ENCODE results near the gene FGD4. TPM values are rescaled to one million over a fixed set of nuclear protein-coding genes. Genes with fewer than 3 reads are reported as not detected.

FGD4 gene
- total RNA-seq, 5 donors from 2014 or later (not counting 1 experiment from before 2014, with no cell fraction given): 0.18 to 0.79 (median 0.47) TPM

GRCh38 chr12:32587581-32588495 lies 188.5 kb downstream of the FGD4 start:
- Mint-ChIP-seq H3K36me3 (no peaks in the 10 kb centered on the region), H3K27ac (peak overlapping the region in 1 of 2 donors; percentile 56), H3K9me3 (peaks cover 0 to 10% (median 0%) of the 10 kb centered on the region in 3 donors), H3K4me1 (peaks cover 32 to 41% (median 34%) of the 10 kb centered on the region in 3 donors), H3K27me3 (no peaks in the 10 kb centered on the region), H3K4me3 (peak overlapping the region in 1 of 3 donors; percentile 1)
- CTCF ChIA-PET: interaction anchor here in 1 of 2 donors (0.7 kb wide), 1 partner anchor 234 kb away, joined by 13 read pairs; no protein-coding TSS in a partner anchor
- Histone ChIP-seq H3K27me3 (replicated peaks in 1 of 2; ENCODE audit: control insufficient read depth in 2 of 2, extremely low read depth in 1 of 2, insufficient read depth in 2 of 2, low read length in 1 of 2) (no peaks in the 10 kb centered on the region), H3K9me3 (no peaks in the 10 kb centered on the region), H3K36me3 (ENCODE audit: control insufficient read depth in 2 of 2, extremely low read depth in 1 of 2, insufficient read depth in 1 of 2, low read length in 1 of 2) (no peaks in the 10 kb centered on the region), H3K4me1 (ENCODE audit: control insufficient read depth in 1 of 2, extremely low read depth in 1 of 2, insufficient read depth in 2 of 2, low read length in 2 of 2) (peaks cover 6 to 16% of the 10 kb centered on the region in 2 experiments), H3K4me3 (ENCODE audit: control insufficient read depth in 1 of 2, extremely low read depth in 1 of 2, low read length in 1 of 2) (no peak overlapping the region), H3K27ac (ENCODE audit: low read length) (no peak overlapping the region)
- 88% methylated on average over 2 of the region's 4 CpGs for WGBS (ENCODE audit: insufficient coverage)
- ATAC-seq (replicated peaks in 1 of 4) (no peak), DNase-seq (no peak)
- POLR2A ChIA-PET: no interaction called here

DNA sequence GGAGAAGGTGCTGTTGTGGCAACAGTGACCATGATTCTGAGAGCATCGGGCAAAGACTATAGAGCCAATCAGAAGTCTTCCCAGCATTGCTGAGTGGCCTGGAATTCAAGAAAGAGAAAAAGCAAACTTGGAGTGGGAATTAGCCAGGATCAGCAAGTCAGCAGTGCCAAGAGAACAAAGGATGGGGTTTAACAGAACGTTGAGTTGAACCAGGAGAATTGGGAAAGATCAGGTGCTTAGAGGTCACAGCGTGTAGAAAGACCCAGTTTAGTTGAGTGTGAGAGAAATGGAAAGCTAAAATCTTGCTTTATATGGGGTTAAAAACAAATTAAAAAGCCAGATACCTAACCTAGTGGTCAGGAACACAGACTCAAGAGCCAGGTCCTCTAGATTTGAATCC lies 189.2 kb downstream of the FGD4 start:
- Histone ChIP-seq H3K4me3 (ENCODE audit: control insufficient read depth in 1 of 2, extremely low read depth in 1 of 2, low read length in 1 of 2) (no peak overlapping the region), H3K27me3 (replicated peaks in 1 of 2; ENCODE audit: control insufficient read depth in 2 of 2, extremely low read depth in 1 of 2, insufficient read depth in 2 of 2, low read length in 1 of 2) (no peaks in the 10 kb centered on the region), H3K4me1 (ENCODE audit: control insufficient read depth in 1 of 2, extremely low read depth in 1 of 2, insufficient read depth in 2 of 2, low read length in 2 of 2) (peaks cover 6 to 16% of the 10 kb centered on the region in 2 experiments), H3K27ac (ENCODE audit: low read length) (no peak overlapping the region), H3K36me3 (ENCODE audit: control insufficient read depth in 2 of 2, extremely low read depth in 1 of 2, insufficient read depth in 1 of 2, low read length in 1 of 2) (no peaks in the 10 kb centered on the region), H3K9me3 (no peaks in the 10 kb centered on the region)
- Mint-ChIP-seq H3K27me3 (no peaks in the 10 kb centered on the region), H3K9me3 (peaks cover 0 to 10% (median 0%) of the 10 kb centered on the region in 3 donors), H3K36me3 (no peaks in the 10 kb centered on the region), H3K4me1 (peaks cover 32 to 41% (median 33%) of the 10 kb centered on the region in 3 donors), H3K4me3 (peak overlapping the region in 1 of 3 donors; percentile 1), H3K27ac (peak overlapping the region in 1 of 2 donors; percentile 56)
- ATAC-seq (replicated peaks in 1 of 4): no peak
- 84% methylated on average over 3 of the region's 3 CpGs for WGBS (ENCODE audit: insufficient coverage)
- ChIA-PET POLR2A (no interaction called here), CTCF (no interaction called here)
- no peak for DNase-seq

DNA sequence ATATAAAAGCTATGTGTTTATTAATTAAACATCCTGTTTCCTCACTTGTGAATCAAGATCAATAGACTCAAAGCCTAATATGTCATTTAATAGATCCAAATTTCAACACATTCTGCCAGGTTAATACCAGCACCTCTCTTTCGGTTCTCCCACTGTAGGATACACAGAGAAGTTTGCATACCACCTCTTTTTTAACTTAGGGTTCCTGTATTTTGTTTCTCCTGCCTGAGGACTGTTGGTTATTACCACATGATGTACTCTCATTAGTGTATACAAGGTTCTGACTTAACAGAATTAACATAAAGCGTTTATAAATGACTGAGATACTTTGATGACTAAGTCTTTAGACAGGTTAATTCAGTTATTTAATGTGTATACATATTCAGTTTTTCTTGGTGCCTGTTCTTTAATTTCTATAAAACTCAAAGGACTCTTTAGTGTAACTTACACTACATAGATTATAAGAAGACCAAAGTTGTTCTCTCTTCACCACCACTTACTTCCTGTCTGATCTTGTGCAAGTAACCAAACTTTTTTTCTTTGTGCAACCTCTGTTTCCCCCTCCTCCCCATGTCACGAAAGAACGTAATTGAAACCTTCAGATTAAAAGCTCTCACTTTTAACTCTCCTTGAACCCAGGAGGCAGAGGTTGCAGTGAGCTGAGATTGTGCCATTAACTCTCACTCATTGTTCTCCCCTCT lies 190.0 kb downstream of the FGD4 start:
- peak overlapping the region; percentile 48 to 86 for H3K27ac Mint-ChIP-seq
- H3K4me3 ChIP-seq (ENCODE audit: control insufficient read depth in 1 of 2, extremely low read depth in 1 of 2, low read length in 1 of 2): no peak overlapping the region
- no peaks in the 10 kb centered on the region for H3K9me3 ChIP-seq
- ATAC-seq (replicated peaks in 1 of 4) (peak in 3 of 4 experiments; percentile 53 to 73 (median 72)), DNase-seq (peak in 1 of 35 experiments; percentile 12)
- no peaks in the 10 kb centered on the region for H3K27me3 ChIP-seq (replicated peaks in 1 of 2; ENCODE audit: control insufficient read depth in 2 of 2, extremely low read depth in 1 of 2, insufficient read depth in 2 of 2, low read length in 1 of 2)
- H3K4me3 Mint-ChIP-seq: peak overlapping the region in 1 of 3 donors; percentile 52
- H3K27ac ChIP-seq (ENCODE audit: low read length): peak overlapping the region; percentile 2
- H3K4me1 Mint-ChIP-seq: peaks cover 32 to 41% (median 32%) of the 10 kb centered on the region in 3 donors
- peaks cover 6 to 16% of the 10 kb centered on the region in 2 experiments for H3K4me1 ChIP-seq (ENCODE audit: control insufficient read depth in 1 of 2, extremely low read depth in 1 of 2, insufficient read depth in 2 of 2, low read length in 2 of 2)
- H3K9me3 Mint-ChIP-seq: peaks cover 0 to 10% (median 0%) of the 10 kb centered on the region in 3 donors
- POLR2A ChIA-PET: no interaction called here
- H3K36me3 ChIP-seq (ENCODE audit: control insufficient read depth in 2 of 2, extremely low read depth in 1 of 2, insufficient read depth in 1 of 2, low read length in 1 of 2): no peaks in the 10 kb centered on the region
- H3K36me3 Mint-ChIP-seq: no peaks in the 10 kb centered on the region
- CTCF ChIA-PET: interaction anchor here in 1 of 2 donors (0.6 kb wide), 1 partner anchor 50 kb away, joined by 3 read pairs; no protein-coding TSS in a partner anchor
- WGBS (ENCODE audit: insufficient coverage): 0% methylated on average over 1 of the region's 4 CpGs
- no peaks in the 10 kb centered on the region for H3K27me3 Mint-ChIP-seq

GRCh38 chr12:32595251-32595650 lies 195.9 kb downstream of the FGD4 start:
- H3K27ac ChIP-seq (ENCODE audit: low read length): no peak overlapping the region
- Mint-ChIP-seq H3K4me3 (no peak overlapping the region), H3K4me1 (peaks cover 0 to 4% (median 2%) of the 10 kb centered on the region in 3 donors), H3K36me3 (no peaks in the 10 kb centered on the region), H3K27me3 (no peaks in the 10 kb centered on the region), H3K27ac (no peak overlapping the region), H3K9me3 (no peaks in the 10 kb centered on the region)
- POLR2A ChIA-PET: no interaction called here
- H3K4me1 ChIP-seq (ENCODE audit: control insufficient read depth in 1 of 2, extremely low read depth in 1 of 2, insufficient read depth in 2 of 2, low read length in 2 of 2): no peaks in the 10 kb centered on the region
- H3K4me3 ChIP-seq (ENCODE audit: control insufficient read depth in 1 of 2, extremely low read depth in 1 of 2, low read length in 1 of 2): no peak overlapping the region
- no peaks in the 10 kb centered on the region for H3K9me3 ChIP-seq
- no peak for DNase-seq
- WGBS (ENCODE audit: insufficient coverage): no CpG with 5 or more reads among the region's 2 CpGs
- H3K36me3 ChIP-seq (ENCODE audit: control insufficient read depth in 2 of 2, extremely low read depth in 1 of 2, insufficient read depth in 1 of 2, low read length in 1 of 2): no peaks in the 10 kb centered on the region
- H3K27me3 ChIP-seq (replicated peaks in 1 of 2; ENCODE audit: control insufficient read depth in 2 of 2, extremely low read depth in 1 of 2, insufficient read depth in 2 of 2, low read length in 1 of 2): no peaks in the 10 kb centered on the region
- ATAC-seq (replicated peaks in 1 of 4): no peak
- CTCF ChIA-PET: no interaction called here

- Histone ChIP-seq H3K27ac (ENCODE audit: low read length) (no peak overlapping the region), H3K27me3 (replicated peaks in 1 of 2; ENCODE audit: control insufficient read depth in 2 of 2, extremely low read depth in 1 of 2, insufficient read depth in 2 of 2, low read length in 1 of 2) (no peaks in the 10 kb centered on the region), H3K36me3 (ENCODE audit: control insufficient read depth in 2 of 2, extremely low read depth in 1 of 2, insufficient read depth in 1 of 2, low read length in 1 of 2) (no peaks in the 10 kb centered on the region), H3K4me3 (ENCODE audit: control insufficient read depth in 1 of 2, extremely low read depth in 1 of 2, low read length in 1 of 2) (no peak overlapping the region), H3K9me3 (no peaks in the 10 kb centered on the region), H3K4me1 (ENCODE audit: control insufficient read depth in 1 of 2, extremely low read depth in 1 of 2, insufficient read depth in 2 of 2, low read length in 2 of 2) (no peaks in the 10 kb centered on the region)
- no peak overlapping the region for H3K4me3 Mint-ChIP-seq
- H3K27ac Mint-ChIP-seq: no peak overlapping the region
- 18% methylated on average over 1 of the region's 1 CpG for WGBS (ENCODE audit: insufficient coverage)
- H3K9me3 Mint-ChIP-seq: no peaks in the 10 kb centered on the region
- no peaks in the 10 kb centered on the region for H3K27me3 Mint-ChIP-seq
- ATAC-seq (replicated peaks in 1 of 4): no peak
- DNase-seq: no peak
- ChIA-PET CTCF (no interaction called here), POLR2A (no interaction called here)
- no peaks in the 10 kb centered on the region for H3K36me3 Mint-ChIP-seq
- H3K4me1 Mint-ChIP-seq: no peaks in the 10 kb centered on the region
Measured at GRCh38 chr12:32596030-32596429, 196.7 kb downstream of the FGD4 start.

DNA sequence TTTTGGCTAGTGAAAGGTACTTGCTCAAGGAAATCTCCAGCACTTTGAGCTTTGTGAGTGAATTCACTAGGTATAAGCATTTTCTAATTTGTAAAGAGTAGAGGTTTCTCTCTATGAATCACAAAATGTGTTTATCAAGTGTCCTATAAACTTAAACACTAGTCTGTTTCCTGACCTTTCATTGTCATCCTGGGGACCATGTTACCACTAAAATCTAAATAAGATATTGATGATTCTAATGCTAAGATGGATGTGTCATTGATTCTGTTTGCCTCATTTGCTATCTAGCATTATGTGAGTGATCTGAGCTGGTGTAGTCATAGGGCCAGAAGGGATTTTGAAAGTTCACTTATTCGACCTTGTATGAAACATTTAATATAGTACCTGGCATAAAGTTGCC lies 199.3 kb downstream of the FGD4 start:
- ATAC-seq (replicated peaks in 1 of 4) (no peak), DNase-seq (no peak)
- no peaks in the 10 kb centered on the region for H3K36me3 Mint-ChIP-seq
- no peaks in the 10 kb centered on the region for H3K4me1 ChIP-seq (ENCODE audit: control insufficient read depth in 1 of 2, extremely low read depth in 1 of 2, insufficient read depth in 2 of 2, low read length in 2 of 2)
- H3K4me1 Mint-ChIP-seq: no peaks in the 10 kb centered on the region
- H3K4me3 ChIP-seq (ENCODE audit: control insufficient read depth in 1 of 2, extremely low read depth in 1 of 2, low read length in 1 of 2): no peak overlapping the region
- no peaks in the 10 kb centered on the region for H3K36me3 ChIP-seq (ENCODE audit: control insufficient read depth in 2 of 2, extremely low read depth in 1 of 2, insufficient read depth in 1 of 2, low read length in 1 of 2)
- no peaks in the 10 kb centered on the region for H3K9me3 Mint-ChIP-seq
- no CpG with 5 or more reads among the region's 1 CpG for WGBS (ENCODE audit: insufficient coverage)
- H3K4me3 Mint-ChIP-seq: no peak overlapping the region
- ChIA-PET POLR2A (interaction anchor here in 1 of 2 donors (0.5 kb wide), 1 partner anchor 511 kb away, joined by 10 read pairs; no protein-coding TSS in a partner anchor), CTCF (interaction anchor here in 1 of 2 donors (0.5 kb wide), 1 partner anchor 58 kb away, joined by 3 read pairs; no protein-coding TSS in a partner anchor)
- no peak overlapping the region for H3K27ac Mint-ChIP-seq
- no peaks in the 10 kb centered on the region for H3K27me3 Mint-ChIP-seq
- H3K27ac ChIP-seq (ENCODE audit: low read length): no peak overlapping the region
- no peaks in the 10 kb centered on the region for H3K27me3 ChIP-seq (replicated peaks in 1 of 2; ENCODE audit: control insufficient read depth in 2 of 2, extremely low read depth in 1 of 2, insufficient read depth in 2 of 2, low read length in 1 of 2)
- no peaks in the 10 kb centered on the region for H3K9me3 ChIP-seq
